Sigmoid colon (tissue), 4 donors: ENCODE data around the gene CYP24A1.

Source experiments
- CTCF ChIP-seq, 4 experiments: fragments of 450-650 bp in 3 of 4; fragments of 200-600 bp in 1 of 4; IDR thresholded peaks; one replicate each; pipeline ENCODE4 v1.5.1; 2016 to 2019; ENCODE audit warnings: antibody characterized with exemption in 4 of 4, mild to moderate bottlenecking in 3 of 4, moderate library complexity in 2 of 4
- POLR2A ChIP-seq, 2 donors: fragments of 450-650 bp; IDR thresholded peaks; one replicate each; pipeline ENCODE4 v1.6.1; 2016; ENCODE audit warnings: antibody characterized with exemption in 2 of 2, mild to moderate bottlenecking in 2 of 2, moderate library complexity in 2 of 2
- POLR2AphosphoS5 ChIP-seq, 4 donors: sonication (generic); formaldehyde crosslinking; IDR thresholded peaks; one replicate each; pipeline ENCODE4 v1.6.1; 2017; ENCODE audit warnings: antibody characterized with exemption in 4 of 4

- TF ChIP-seq POLR2AphosphoS5 (IDR thresholded peaks at IDR 0.05) (no peak), POLR2A (IDR thresholded peaks at IDR 0.05) (no peak), CTCF (IDR thresholded peaks at IDR 0.05) (no peak)
Observed at GRCh38 chr20:54212226-54212625, 38.4 kb upstream of the CYP24A1 start.
